Measurements from ENCODE around the gene ARID4A. TPM values are rescaled to one million over a fixed set of nuclear protein-coding genes. Genes with fewer than 3 reads are reported as not detected.
A peak's percentile ranks its signal among the peaks of the same experiment; 100 is the strongest.
"Not testable (repeated sequence)": the region's sequence is repeated elsewhere in the genome, so short reads cannot be mapped to it uniquely, and the experiment has no call there.

ARID4A gene
- total RNA-seq, 4 donors from 2014 or later, result 15.9 to 22.0 (median 17.7) TPM

GRCh38 chr14:58353516-58354299 lies 55.4 kb downstream of the ARID4A start:
- H3K4me1 ChIP-seq, result peaks cover 3 to 22% (median 12%) of the 10 kb centered on the region in 4 donors
- DNase-seq (ENCODE audit: extremely low spot score), result no peak
- intact Hi-C loops (cut with DNase I), result no loop called here
- 71% methylated on average over 4 of the region's 4 CpGs for WGBS
- no peaks in the 10 kb centered on the region for H3K27me3 ChIP-seq
- TF ChIP-seq POLR2AphosphoS5 (IDR thresholded peaks at IDR 0.05) (no peak), CTCF (IDR thresholded peaks at IDR 0.05) (no peak), EP300 (IDR thresholded peaks at IDR 0.05) (no peak)
- H3K9me3 ChIP-seq, result no peaks in the 10 kb centered on the region
- peaks cover 5 to 69% (median 39%) of the 10 kb centered on the region in 4 donors for H3K36me3 ChIP-seq
- peak overlapping the region in 3 of 4 donors; percentile 38 to 40 (median 40) for H3K27ac ChIP-seq (replicated peaks in 1 of 4)
- H3K4me3 ChIP-seq, result peak overlapping the region; percentile 12 to 38 (median 34)

GRCh38 chr14:58354808-58355207 lies 56.5 kb downstream of the ARID4A start:
- no peak for DNase-seq (ENCODE audit: extremely low spot score)
- Histone ChIP-seq H3K36me3 (peaks cover 8 to 72% (median 40%) of the 10 kb centered on the region in 4 donors), H3K9me3 (no peaks in the 10 kb centered on the region), H3K27ac (replicated peaks in 1 of 4) (peak overlapping the region in 1 of 4 donors; percentile 24), H3K4me3 (no peak overlapping the region), H3K27me3 (no peaks in the 10 kb centered on the region), H3K4me1 (peaks cover 3 to 22% (median 12%) of the 10 kb centered on the region in 4 donors)
- TF ChIP-seq CTCF (IDR thresholded peaks at IDR 0.05), result no peak
- no peak for TF ChIP-seq EP300 (IDR thresholded peaks at IDR 0.05)
- no peak for TF ChIP-seq POLR2A (IDR thresholded peaks at IDR 0.05; ENCODE audit: low read depth)
- WGBS, result 91% methylated on average over 2 of the region's 2 CpGs
- intact Hi-C loops (cut with DNase I), result no loop called here

- no peaks in the 10 kb centered on the region for H3K9me3 ChIP-seq
- peaks cover 3 to 22% (median 12%) of the 10 kb centered on the region in 4 donors for H3K4me1 ChIP-seq
- H3K27me3 ChIP-seq, result no peaks in the 10 kb centered on the region
- DNase-seq (ENCODE audit: extremely low spot score), result no peak
- 53% methylated on average over 1 of the region's 1 CpG for WGBS
- no peak overlapping the region for H3K4me3 ChIP-seq
- peak overlapping the region in 1 of 4 donors; percentile 15 for H3K27ac ChIP-seq (replicated peaks in 1 of 4)
- intact Hi-C loops (cut with DNase I), result no loop called here
- H3K36me3 ChIP-seq, result peaks cover 11 to 76% (median 46%) of the 10 kb centered on the region in 4 donors
- TF ChIP-seq CTCF (IDR thresholded peaks at IDR 0.05), result no peak
- TF ChIP-seq POLR2A (IDR thresholded peaks at IDR 0.05; ENCODE audit: low read depth), result no peak
- TF ChIP-seq EP300 (IDR thresholded peaks at IDR 0.05), result no peak
- no peak for TF ChIP-seq POLR2AphosphoS5 (IDR thresholded peaks at IDR 0.05)
Observed at GRCh38 chr14:58356268-58356667, 57.9 kb downstream of the ARID4A start.

GRCh38 chr14:58362272-58362671 lies 63.9 kb downstream of the ARID4A start:
- intact Hi-C loops (cut with DNase I); H3K4me1 ChIP-seq; H3K27me3 ChIP-seq; H3K9me3 ChIP-seq; H3K27ac ChIP-seq (replicated peaks in 1 of 4); H3K4me3 ChIP-seq; DNase-seq (ENCODE audit: extremely low spot score): not testable (repeated sequence)
- 100% methylated on average over 1 of the region's 1 CpG for WGBS
- H3K36me3 ChIP-seq, result peaks cover 13 to 82% (median 62%) of the 10 kb centered on the region in 4 donors

- no peak overlapping the region for H3K4me3 ChIP-seq
- intact Hi-C loops (cut with DNase I), result no loop called here
Observed at GRCh38 chr14:58362798-58363412, 64.5 kb downstream of the ARID4A start.

More at GRCh38 chr14:58362798-58363412, 64.5 kb downstream of the ARID4A start:
- no peak overlapping the region for H3K27ac ChIP-seq (replicated peaks in 1 of 4)
- no peak for DNase-seq (ENCODE audit: extremely low spot score)
- TF ChIP-seq POLR2A (IDR thresholded peaks at IDR 0.05; ENCODE audit: low read depth) (no peak), CTCF (IDR thresholded peaks at IDR 0.05) (peak in 2 of 3 experiments; percentile 16 to 35), POLR2AphosphoS5 (IDR thresholded peaks at IDR 0.05) (no peak), EP300 (IDR thresholded peaks at IDR 0.05) (no peak)
- H3K27me3 ChIP-seq, result no peaks in the 10 kb centered on the region
- WGBS, result 89% methylated on average over 3 of the region's 3 CpGs
- H3K36me3 ChIP-seq, result peaks cover 19 to 84% (median 68%) of the 10 kb centered on the region in 4 donors
- no peaks in the 10 kb centered on the region for H3K9me3 ChIP-seq
- no peaks in the 10 kb centered on the region for H3K4me1 ChIP-seq
